Astrocyte (in vitro differentiated cells and primary cell): ENCODE measurements around the gene ADAMTS16. TPM values are rescaled to one million over a fixed set of nuclear protein-coding genes. Genes with fewer than 3 reads are reported as not detected.
A peak's percentile ranks its signal among the peaks of the same experiment; 100 is the strongest.

ENCODE experiments used
- DNase-seq: peaks from one replicate; pipeline ENCODE4 v3.0.0-alpha.2; 2010; ENCODE audit warnings: low read depth
- FAIRE-seq: peaks from 2 replicates; lab custom pipeline; 2011; peaks lifted over from hg19 to GRCh38; lab: Jason Lieb, UNC
- H2AFZ ChIP-seq: 2 replicates; pipeline ENCODE4 v1.6.0; 2012; ENCODE audit warnings: low read depth, low read length, inconsistent platforms
- H3K27ac ChIP-seq: 2 replicates; pipeline ENCODE4 v1.5.1; 2011; ENCODE audit warnings: low read depth, low read length, inconsistent platforms
- H3K27me3 ChIP-seq: 2 replicates; pipeline ENCODE4 v1.6.0; 2011; ENCODE audit warnings: low read length, inconsistent platforms; ENCODE audit not compliant: insufficient read depth
- H3K36me3 ChIP-seq: 2 replicates; pipeline ENCODE4 v1.5.1; 2011; ENCODE audit warnings: low read length, inconsistent platforms; ENCODE audit not compliant: insufficient read depth
- H3K4me1 ChIP-seq: 2 replicates; pipeline ENCODE4 v1.5.1; 2011; ENCODE audit warnings: low read length, inconsistent platforms; ENCODE audit not compliant: insufficient read depth
- H3K4me2 ChIP-seq: 2 replicates; pipeline ENCODE4 v1.6.0; 2012; ENCODE audit warnings: low read length, inconsistent platforms
- H3K4me3 ChIP-seq: 2 replicates; pipeline ENCODE4 v1.5.1; 2011; ENCODE audit warnings: low read depth, mild to moderate bottlenecking, low read length, inconsistent platforms; ENCODE audit not compliant: insufficient read depth
- H3K79me2 ChIP-seq: 2 replicates; pipeline ENCODE4 v1.6.0; 2012; ENCODE audit warnings: mild to moderate bottlenecking, low read length, inconsistent platforms; ENCODE audit not compliant: insufficient read depth
- H3K9ac ChIP-seq: 2 replicates; pipeline ENCODE4 v1.6.0; 2012; ENCODE audit warnings: mild to moderate bottlenecking, low read length, inconsistent platforms
- H3K9me3 ChIP-seq: 2 replicates; pipeline ENCODE4 v1.5.1; 2012; ENCODE audit warnings: low read depth, mild to moderate bottlenecking, low read length, inconsistent platforms; ENCODE audit not compliant: insufficient read depth
- H4K20me1 ChIP-seq: 2 replicates; pipeline ENCODE4 v1.6.0; 2012; ENCODE audit warnings: low read length, inconsistent platforms; ENCODE audit not compliant: insufficient read depth
- H3K27ac Mint-ChIP-seq: one replicate; pipeline ENCODE4 v1.8.0; 2021; ENCODE audit warnings: mild to moderate bottlenecking, mixed read lengths; ENCODE audit not compliant: unreplicated experiment
- H3K27me3 Mint-ChIP-seq: one replicate; pipeline ENCODE4 v1.8.0; 2021; ENCODE audit warnings: low read depth, mixed read lengths; ENCODE audit not compliant: unreplicated experiment
- H3K36me3 Mint-ChIP-seq: one replicate; pipeline ENCODE4 v1.8.0; 2021; ENCODE audit warnings: low read depth, mixed read lengths; ENCODE audit not compliant: unreplicated experiment
- H3K4me1 Mint-ChIP-seq: one replicate; pipeline ENCODE4 v1.8.0; 2021; ENCODE audit warnings: low read depth, mixed read lengths; ENCODE audit not compliant: unreplicated experiment
- H3K4me3 Mint-ChIP-seq: one replicate; pipeline ENCODE4 v1.8.0; 2021; ENCODE audit warnings: mild to moderate bottlenecking, moderate library complexity, mixed read lengths; ENCODE audit not compliant: unreplicated experiment
- H3K9me3 Mint-ChIP-seq: one replicate; pipeline ENCODE4 v1.8.0; 2021; ENCODE audit warnings: mild to moderate bottlenecking, mixed read lengths; ENCODE audit not compliant: unreplicated experiment
- EZH2 ChIP-seq: IDR thresholded peaks from 2 replicates; pipeline ENCODE4 v1.6.1; 2012; ENCODE audit warnings: mild to moderate bottlenecking, low read length, inconsistent platforms; ENCODE audit not compliant: insufficient read depth
- total RNA-seq: library from RNA; stranded (reverse); gene quantifications from 2 replicates; pipeline ENCODE4 v1.2.1, GENCODE V29; 2021
- TF ChIP-seq, protein P1 (sequence below): IDR thresholded peaks from 2 replicates; pipeline ENCODE4 v1.5.1; 2011; ENCODE audit warnings: low read depth, mild to moderate bottlenecking, inconsistent platforms, low read length, moderate library complexity; ENCODE audit not compliant: insufficient read depth

Gene ADAMTS16
- total RNA-seq, 1 donor from 2014 or later, result 5.7 TPM

DNA sequence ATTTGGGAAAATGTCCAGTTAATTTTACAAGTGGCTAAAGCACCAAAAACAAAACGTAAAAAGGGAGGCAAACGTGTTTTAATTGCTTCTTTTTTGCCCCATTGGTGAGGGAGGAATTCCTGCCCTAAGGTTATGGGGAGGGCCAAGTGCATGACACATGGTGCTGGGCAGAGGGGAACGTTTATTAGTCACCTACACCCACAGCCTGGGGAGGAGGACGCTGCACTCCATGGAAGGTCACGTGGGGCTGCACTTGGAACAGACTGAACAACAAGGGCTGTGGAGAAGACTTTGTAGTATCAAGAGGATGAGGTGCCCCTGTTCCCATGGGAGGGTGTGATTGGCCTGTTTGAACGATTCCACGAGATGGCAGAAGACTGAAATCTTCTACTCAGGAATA lies 13.7 kb upstream of the ADAMTS16 start:
- Mint-ChIP-seq H3K27ac (no peak overlapping the region), H3K4me1 (peaks cover 14% of the 10 kb centered on the region), H3K27me3 (peaks cover 2% of the 10 kb centered on the region), H3K4me3 (no peak overlapping the region), H3K9me3 (no peaks in the 10 kb centered on the region), H3K36me3 (no peaks in the 10 kb centered on the region)
- H4K20me1 ChIP-seq, result no peaks in the 10 kb centered on the region
- FAIRE-seq (no peak), DNase-seq (no peak)
- no peak overlapping the region for H3K4me3 ChIP-seq
- no peaks in the 10 kb centered on the region for H3K79me2 ChIP-seq
- no peaks in the 10 kb centered on the region for H3K36me3 ChIP-seq
- peak overlapping the region; percentile 50 for H2AFZ ChIP-seq
- TF ChIP-seq EZH2, result no peak
- TF ChIP-seq, protein P1, sequence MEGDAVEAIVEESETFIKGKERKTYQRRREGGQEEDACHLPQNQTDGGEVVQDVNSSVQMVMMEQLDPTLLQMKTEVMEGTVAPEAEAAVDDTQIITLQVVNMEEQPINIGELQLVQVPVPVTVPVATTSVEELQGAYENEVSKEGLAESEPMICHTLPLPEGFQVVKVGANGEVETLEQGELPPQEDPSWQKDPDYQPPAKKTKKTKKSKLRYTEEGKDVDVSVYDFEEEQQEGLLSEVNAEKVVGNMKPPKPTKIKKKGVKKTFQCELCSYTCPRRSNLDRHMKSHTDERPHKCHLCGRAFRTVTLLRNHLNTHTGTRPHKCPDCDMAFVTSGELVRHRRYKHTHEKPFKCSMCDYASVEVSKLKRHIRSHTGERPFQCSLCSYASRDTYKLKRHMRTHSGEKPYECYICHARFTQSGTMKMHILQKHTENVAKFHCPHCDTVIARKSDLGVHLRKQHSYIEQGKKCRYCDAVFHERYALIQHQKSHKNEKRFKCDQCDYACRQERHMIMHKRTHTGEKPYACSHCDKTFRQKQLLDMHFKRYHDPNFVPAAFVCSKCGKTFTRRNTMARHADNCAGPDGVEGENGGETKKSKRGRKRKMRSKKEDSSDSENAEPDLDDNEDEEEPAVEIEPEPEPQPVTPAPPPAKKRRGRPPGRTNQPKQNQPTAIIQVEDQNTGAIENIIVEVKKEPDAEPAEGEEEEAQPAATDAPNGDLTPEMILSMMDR, result no peak
- no peak overlapping the region for H3K27ac ChIP-seq
- H3K9ac ChIP-seq, result no peak overlapping the region
- H3K4me2 ChIP-seq, result no peak overlapping the region
- no peaks in the 10 kb centered on the region for H3K9me3 ChIP-seq
- peaks cover 3% of the 10 kb centered on the region for H3K4me1 ChIP-seq
- H3K27me3 ChIP-seq, result no peaks in the 10 kb centered on the region

DNA sequence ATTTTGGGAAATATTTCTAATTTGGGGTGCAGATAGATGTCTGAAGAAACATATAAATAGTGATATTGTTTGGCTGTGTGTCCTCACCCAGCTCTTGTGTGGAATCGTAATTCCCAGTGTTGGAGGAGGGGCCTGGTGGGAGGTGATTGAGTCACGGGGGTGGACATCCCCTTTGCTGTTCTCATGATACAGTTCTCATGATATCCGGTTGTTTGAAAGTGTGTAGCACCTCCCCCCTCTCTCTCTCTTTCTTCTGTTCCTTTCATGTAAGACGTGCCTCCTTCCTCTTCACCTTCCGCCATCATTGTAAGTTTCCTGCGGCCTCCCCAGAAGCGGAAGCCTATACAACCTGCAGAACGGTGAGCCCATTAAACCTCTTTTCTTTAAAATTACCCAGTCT lies 11.4 kb upstream of the ADAMTS16 start:
- peaks cover 9% of the 10 kb centered on the region for H3K4me1 Mint-ChIP-seq

DNA sequence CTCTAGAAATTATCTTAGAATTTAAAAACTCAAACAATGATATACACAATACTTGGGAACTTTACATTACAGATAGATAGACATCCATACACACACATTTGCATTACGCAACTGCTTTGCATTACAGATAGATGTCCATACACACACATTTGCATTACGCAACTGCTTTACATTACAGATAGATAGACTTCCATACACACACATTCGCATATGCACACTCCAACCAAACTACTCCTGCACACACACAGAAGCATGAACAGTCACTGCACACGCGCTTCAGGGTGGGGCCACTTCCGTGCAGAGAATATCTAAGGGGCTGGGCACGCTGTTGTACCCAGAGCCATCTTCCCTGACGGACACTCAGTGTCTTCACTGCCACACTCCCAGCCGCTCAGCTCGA lies 7.9 kb upstream of the ADAMTS16 start:
- H4K20me1 ChIP-seq, result no peaks in the 10 kb centered on the region
- TF ChIP-seq, protein P1, result no peak
- TF ChIP-seq EZH2, result no peak
- H3K27me3 ChIP-seq, result no peaks in the 10 kb centered on the region
- no peaks in the 10 kb centered on the region for H3K4me1 ChIP-seq
- Mint-ChIP-seq H3K4me3 (no peak overlapping the region), H3K27ac (no peak overlapping the region), H3K27me3 (peaks cover 2% of the 10 kb centered on the region), H3K36me3 (peaks cover 1% of the 10 kb centered on the region), H3K4me1 (no peaks in the 10 kb centered on the region), H3K9me3 (peaks cover 3% of the 10 kb centered on the region)
- no peak for FAIRE-seq
- H3K27ac ChIP-seq, result no peak overlapping the region
- H3K4me3 ChIP-seq, result no peak overlapping the region
- DNase-seq, result no peak
- H3K9ac ChIP-seq, result no peak overlapping the region
- H3K4me2 ChIP-seq, result no peak overlapping the region
- no peaks in the 10 kb centered on the region for H3K9me3 ChIP-seq
- H2AFZ ChIP-seq, result no peak overlapping the region
- H3K36me3 ChIP-seq, result no peaks in the 10 kb centered on the region
- no peaks in the 10 kb centered on the region for H3K79me2 ChIP-seq

More for the DNA sequence above, 11.4 kb upstream of the ADAMTS16 start:
- H3K27me3 Mint-ChIP-seq, result peaks cover 2% of the 10 kb centered on the region
- Histone ChIP-seq H3K36me3 (no peaks in the 10 kb centered on the region), H2AFZ (no peak overlapping the region), H3K4me3 (no peak overlapping the region), H3K4me2 (no peak overlapping the region), H3K27ac (no peak overlapping the region), H3K9me3 (no peaks in the 10 kb centered on the region), H3K27me3 (no peaks in the 10 kb centered on the region), H3K79me2 (no peaks in the 10 kb centered on the region), H3K4me1 (peaks cover 3% of the 10 kb centered on the region), H4K20me1 (no peaks in the 10 kb centered on the region), H3K9ac (no peak overlapping the region)
- FAIRE-seq, result no peak
- DNase-seq, result no peak
- H3K4me3 Mint-ChIP-seq, result no peak overlapping the region
- no peaks in the 10 kb centered on the region for H3K36me3 Mint-ChIP-seq
- peaks cover under 1% of the 10 kb centered on the region for H3K9me3 Mint-ChIP-seq
- H3K27ac Mint-ChIP-seq, result no peak overlapping the region
- TF ChIP-seq, protein P1, result no peak
- TF ChIP-seq EZH2, result no peak
